GM21786 (cell line): ENCODE measurements around the gene LUZP2.

Experiments used
- ATAC-seq: cut with Tn5 transposase; IDR thresholded peaks from one replicate; pipeline ENCODE4 v1.9.1; 2021; ENCODE audit not compliant: unreplicated experiment

The LUZP2 gene

DNA sequence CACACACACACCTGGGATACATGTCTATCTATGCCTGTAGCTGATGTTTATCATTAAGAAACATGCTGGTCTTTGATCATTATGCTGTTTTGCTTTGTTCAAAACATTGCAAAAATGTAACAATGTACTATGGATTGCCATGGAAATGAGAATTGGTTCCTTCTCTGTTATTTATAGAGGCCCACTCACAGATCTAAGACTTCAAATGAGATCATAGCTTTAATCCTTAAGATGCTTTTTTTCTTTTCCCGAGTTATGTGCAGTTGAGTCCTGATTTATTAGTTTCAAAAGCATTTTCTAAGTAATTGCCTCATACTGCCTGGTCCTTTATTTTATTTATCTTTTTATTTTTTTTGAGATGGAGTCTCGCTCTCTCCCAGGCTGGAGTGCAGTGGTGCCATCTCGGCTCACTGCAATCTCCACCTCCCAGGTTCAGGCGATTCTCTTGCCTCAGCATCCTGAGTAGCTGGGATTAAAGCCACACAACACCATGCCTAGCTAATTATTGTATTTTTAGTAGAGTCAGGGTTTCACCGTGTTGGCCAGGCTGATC, 131.4 kb downstream of the LUZP2 start:
- ATAC-seq = no peak

GRCh38 chr11:24634606-24635160, 137.8 kb downstream of the LUZP2 start:
- ATAC-seq = no peak

DNA sequence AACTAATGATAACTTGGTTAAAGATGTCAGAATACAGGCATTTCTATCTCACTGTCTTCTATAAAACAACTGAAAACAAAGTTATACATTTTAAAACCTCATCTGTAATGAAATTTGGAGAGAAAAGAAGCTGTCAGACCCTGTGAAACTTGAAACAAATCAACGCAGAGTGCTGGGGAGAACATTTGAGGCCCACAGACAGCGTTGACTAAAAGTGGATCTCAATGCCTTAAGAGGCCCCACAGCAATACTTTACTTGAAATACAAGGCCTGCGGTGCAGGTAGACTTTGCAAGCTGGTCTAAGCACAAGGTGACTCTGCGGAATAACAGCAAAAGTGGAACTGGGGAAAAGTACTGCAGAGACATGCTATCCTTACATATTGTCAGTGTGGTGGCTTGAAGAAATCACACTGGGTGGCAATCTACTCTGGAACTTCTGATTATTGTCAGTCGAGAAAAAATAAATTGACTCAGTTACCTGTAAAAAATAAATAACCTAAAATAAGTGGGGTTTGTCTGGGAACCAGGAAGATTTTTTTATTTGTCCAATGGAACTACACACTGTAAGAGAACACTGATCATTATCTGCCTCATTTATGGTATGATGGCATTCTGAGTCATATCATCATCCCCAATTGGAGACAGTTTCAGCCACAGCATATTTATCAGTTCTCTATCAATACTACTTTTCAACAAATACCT, 138.9 kb downstream of the LUZP2 start:
- no peak for ATAC-seq

- no peak for ATAC-seq
These were observed 139.4 kb downstream of the LUZP2 start for GRCh38 chr11:24636291-24636629.

GRCh38 chr11:24637520-24637919, 140.7 kb downstream of the LUZP2 start:
- ATAC-seq = no peak

DNA sequence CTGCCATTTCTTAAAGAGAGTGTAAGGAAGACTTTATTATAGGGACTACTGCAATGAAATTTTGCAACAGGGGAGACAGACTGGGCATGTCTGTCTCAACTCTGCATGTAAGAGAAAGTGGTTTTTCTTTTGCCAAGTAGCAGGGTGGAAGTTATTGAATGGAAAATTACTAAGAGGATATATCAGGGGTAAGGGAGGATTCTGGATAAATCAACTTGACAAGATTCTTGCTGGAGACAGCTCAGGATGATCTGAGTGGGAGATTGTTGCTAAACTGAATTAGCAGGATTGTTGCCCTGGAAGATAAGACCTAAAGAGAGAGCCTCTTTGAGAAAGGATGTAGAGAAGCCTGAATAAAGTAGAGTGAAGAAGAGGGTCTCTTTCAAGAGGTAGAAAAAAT, 145.8 kb downstream of the LUZP2 start:
- ATAC-seq = no peak

- ATAC-seq = no peak
These were observed 148.7 kb downstream of the LUZP2 start for GRCh38 chr11:24645563-24645962.

DNA sequence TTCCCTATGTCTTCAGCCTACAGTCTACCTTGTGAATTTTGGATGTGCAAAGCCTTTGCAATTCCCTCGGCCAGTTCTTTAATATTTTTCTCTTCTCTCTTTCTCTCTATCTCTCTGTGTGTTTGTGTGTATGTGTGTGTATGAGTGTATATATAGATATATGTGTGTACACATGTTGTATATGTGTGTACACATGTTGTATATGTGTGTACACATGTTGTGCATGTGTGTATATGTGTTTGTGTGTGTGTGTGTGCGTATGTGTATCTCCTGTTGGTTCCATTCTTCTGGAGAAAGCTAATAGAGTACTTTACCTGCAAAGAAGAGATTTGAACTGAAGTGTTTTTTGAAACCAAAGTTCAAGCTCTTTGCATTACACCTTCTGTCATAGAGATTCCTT, 155.0 kb downstream of the LUZP2 start:
- no peak for ATAC-seq

DNA sequence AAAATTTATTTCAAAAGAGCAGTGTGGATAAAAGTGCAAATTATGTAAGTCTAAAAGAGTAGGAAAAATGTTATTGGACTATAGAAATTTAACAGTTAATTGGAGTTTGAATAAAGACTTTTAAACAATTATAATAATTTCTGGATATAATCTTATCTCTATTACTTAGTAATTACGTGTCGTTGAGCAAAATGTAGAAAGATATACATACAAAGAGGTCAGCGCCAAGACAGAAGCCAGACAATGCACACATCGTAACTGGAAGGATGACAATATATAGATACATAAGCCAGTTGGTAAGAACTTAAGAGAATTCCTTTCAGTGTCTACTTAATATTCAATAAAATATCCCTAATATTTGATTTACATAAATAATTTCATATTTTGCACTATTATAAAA, 157.0 kb downstream of the LUZP2 start:
- no peak for ATAC-seq

DNA sequence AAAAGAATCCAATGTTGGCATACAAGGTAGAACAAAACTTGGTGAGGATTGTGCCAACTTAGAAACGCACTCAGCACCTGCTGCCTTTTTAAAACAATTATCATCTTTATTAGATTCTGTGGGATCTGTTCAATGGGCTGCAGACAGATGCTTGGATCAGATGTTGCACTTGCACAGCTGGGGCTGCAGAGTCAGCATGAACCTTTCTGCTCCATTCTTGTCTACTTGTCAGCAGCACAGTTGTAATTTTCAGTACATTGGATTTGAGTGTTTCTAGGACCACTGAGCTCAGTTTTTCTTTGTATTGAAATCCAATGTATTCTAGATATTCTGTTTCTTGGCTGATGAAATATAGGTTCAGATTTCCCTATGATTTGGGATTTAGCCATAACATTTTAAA, 164.5 kb downstream of the LUZP2 start:
- ATAC-seq = no peak

DNA sequence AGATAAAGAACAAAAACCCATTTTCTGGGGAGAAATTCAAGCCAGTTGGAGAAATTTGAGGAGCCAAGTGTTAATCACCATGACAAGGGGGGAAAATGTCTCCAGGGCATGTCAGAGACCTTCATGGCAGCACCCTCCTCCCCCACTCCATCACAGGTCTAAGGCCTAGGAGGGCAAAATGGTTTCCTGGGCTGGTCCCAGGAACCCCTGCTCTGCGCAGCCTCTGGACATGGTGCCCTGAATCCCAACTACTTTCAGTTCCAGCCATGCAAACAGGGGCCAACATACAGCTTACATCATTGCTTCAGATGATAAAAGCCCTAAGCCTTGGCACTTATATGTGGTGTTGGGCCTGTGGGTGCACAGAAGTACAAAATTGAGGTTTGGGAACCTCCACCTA, 167.5 kb downstream of the LUZP2 start:
- no peak for ATAC-seq

GRCh38 chr11:24667353-24667968, 170.6 kb downstream of the LUZP2 start:
- ATAC-seq = no peak

DNA sequence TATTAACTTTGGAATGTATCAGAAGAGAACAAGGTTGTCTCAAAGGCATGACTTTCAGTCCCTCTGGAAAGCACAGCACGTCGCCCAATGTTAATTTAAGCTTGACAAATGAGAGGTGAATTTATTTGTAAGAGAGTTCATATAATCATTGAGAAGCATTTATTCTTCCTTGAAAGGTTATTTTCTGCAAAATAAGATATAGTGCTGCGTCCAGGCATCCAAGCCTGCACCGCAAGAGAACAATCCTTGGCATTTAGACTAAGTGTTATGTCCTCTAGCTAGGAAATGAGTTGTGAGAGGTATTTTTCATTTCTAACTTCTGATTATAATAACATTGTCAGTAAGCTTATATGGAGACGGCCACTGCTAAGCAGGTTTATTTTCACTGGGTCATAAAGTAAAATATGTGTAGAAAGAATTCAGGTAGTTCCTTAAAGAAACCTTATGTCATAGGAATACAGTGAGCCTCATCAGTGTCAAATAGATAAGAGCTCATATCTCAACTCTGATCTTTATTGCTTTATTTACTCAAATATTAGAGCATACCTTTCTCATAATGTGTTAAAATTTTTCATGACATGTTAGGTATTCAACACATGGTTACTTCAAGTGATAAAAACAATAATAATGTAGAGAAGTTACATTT, 182.0 kb downstream of the LUZP2 start:
- no peak for ATAC-seq

GRCh38 chr11:24679821-24680351, 183.0 kb downstream of the LUZP2 start:
- ATAC-seq = no peak

- ATAC-seq = no peak
These were observed 186.7 kb downstream of the LUZP2 start for GRCh38 chr11:24683583-24683982.

- ATAC-seq = no peak
These were observed 189.0 kb downstream of the LUZP2 start for GRCh38 chr11:24685821-24686220.

DNA sequence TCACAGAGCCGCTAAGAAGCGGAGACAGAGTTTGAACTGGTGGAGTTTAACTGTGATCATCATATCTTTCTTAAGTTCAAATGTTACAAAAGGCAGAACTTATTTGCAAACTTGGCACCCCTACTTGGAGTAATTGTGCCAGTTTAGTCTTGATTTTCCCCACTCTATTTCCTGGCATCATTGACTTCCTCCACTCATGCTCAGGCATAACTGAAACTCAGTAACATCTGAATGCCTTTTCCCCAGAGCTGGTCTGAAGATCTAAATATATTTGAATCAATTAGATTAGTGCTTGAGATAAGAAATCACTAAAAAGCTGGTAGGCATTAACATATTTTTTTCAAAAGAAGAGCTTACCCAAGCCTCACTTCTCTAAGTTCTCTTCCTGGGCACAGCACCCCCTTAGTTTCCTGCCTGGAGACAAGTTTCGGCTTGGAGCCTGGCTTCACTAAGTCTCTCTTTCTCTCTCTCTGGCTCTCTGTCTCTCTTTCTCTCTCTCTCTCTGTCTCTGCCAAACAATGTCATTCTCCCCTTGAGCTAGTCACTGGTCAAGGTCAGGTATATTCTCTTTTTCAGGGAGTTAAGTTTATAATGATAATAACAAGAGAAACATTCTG, 190.8 kb downstream of the LUZP2 start:
- no peak for ATAC-seq

GRCh38 chr11:24688981-24689380, 192.1 kb downstream of the LUZP2 start:
- ATAC-seq = no peak

DNA sequence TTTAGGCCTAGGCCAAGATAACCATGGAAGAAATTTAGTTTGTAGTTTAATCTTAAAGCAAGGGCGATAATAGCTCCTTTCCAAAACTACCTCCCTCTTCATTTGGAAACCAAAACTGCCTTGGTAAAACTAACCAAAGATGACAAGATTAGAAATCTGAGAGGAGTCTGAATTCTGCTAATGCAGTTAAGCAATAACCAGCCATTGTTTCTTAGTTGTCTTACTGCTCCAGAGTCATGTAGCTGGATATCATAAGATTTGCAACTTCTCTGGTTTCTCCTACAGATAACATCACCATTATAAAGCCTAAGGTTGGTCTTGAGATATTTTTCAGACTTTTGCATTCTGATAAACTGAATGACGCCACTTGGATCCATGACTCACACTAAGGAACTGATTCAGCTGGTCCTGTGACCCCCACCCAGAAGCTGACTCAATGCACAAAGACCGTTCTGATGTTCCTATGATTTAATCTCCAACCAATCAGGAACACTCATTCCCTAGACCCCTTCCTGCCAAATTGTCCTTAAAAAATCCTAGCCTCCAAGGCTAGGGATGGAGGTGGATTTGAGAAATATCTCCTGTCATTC, 200.8 kb downstream of the LUZP2 start:
- ATAC-seq = no peak

DNA sequence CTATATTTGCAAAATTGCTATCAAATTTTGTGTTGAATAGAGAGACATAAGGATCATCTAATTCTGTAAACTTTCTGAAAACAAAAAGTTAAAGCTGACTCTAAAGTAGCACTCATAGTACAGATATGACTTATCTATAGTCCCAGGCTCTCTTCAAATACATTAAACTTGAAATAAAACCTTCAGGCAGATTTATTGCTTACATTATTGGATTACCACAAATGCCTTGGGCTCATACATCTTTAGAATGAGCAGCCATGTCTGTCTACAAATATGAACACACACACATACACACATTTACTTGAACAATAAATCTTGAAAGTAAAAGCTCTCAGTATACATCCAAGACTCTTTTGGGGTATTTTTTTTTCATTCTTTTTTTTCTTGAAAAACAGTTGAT, 207.9 kb downstream of the LUZP2 start:
- ATAC-seq = no peak

- ATAC-seq = no peak
These were observed 208.6 kb downstream of the LUZP2 start for GRCh38 chr11:24705474-24705873.
